ENCODE measurements around the gene EP300. TPM values are rescaled to one million over a fixed set of nuclear protein-coding genes. Genes with fewer than 3 reads are reported as not detected.

The EP300 gene
- total RNA-seq, 1 donor from 2014 or later, result 30.0 TPM

- H3K4me3 ChIP-seq (ENCODE audit: low read depth, low read length), result no peak overlapping the region
- TF ChIP-seq CTCF (conservative IDR thresholded peaks at IDR 0.05; ENCODE audit: low read depth, low read length), result no peak
- no peak for DNase-seq (ENCODE audit: low read depth)
These were observed 17.9 kb upstream of the EP300 start for GRCh38 chr22:41074466-41074865.

- no peak for DNase-seq (ENCODE audit: low read depth)
- no peak overlapping the region for H3K4me3 ChIP-seq (ENCODE audit: low read depth, low read length)
- no peak for TF ChIP-seq CTCF (conservative IDR thresholded peaks at IDR 0.05; ENCODE audit: low read depth, low read length)
These were observed 17.3 kb upstream of the EP300 start for GRCh38 chr22:41074941-41075710.

GRCh38 chr22:41075946-41076345 is 16.4 kb upstream of the EP300 start:
- H3K4me3 ChIP-seq (ENCODE audit: low read depth, low read length), result no peak overlapping the region
- no peak for TF ChIP-seq CTCF (conservative IDR thresholded peaks at IDR 0.05; ENCODE audit: low read depth, low read length)
- no peak for DNase-seq (ENCODE audit: low read depth)

GRCh38 chr22:41076857-41077256 is 15.5 kb upstream of the EP300 start:
- TF ChIP-seq CTCF (conservative IDR thresholded peaks at IDR 0.05; ENCODE audit: low read depth, low read length), result no peak
- DNase-seq (ENCODE audit: low read depth), result no peak
- H3K4me3 ChIP-seq (ENCODE audit: low read depth, low read length), result no peak overlapping the region

GRCh38 chr22:41078931-41079330 is 13.5 kb upstream of the EP300 start:
- H3K4me3 ChIP-seq (ENCODE audit: low read depth, low read length), result no peak overlapping the region
- no peak for TF ChIP-seq CTCF (conservative IDR thresholded peaks at IDR 0.05; ENCODE audit: low read depth, low read length)
- DNase-seq (ENCODE audit: low read depth), result no peak

GRCh38 chr22:41085842-41086241 is 6.5 kb upstream of the EP300 start:
- TF ChIP-seq CTCF (conservative IDR thresholded peaks at IDR 0.05; ENCODE audit: low read depth, low read length), result no peak
- H3K4me3 ChIP-seq (ENCODE audit: low read depth, low read length), result no peak overlapping the region
- no peak for DNase-seq (ENCODE audit: low read depth)
